ENCODE measurements around the gene LYPD6.

DNA sequence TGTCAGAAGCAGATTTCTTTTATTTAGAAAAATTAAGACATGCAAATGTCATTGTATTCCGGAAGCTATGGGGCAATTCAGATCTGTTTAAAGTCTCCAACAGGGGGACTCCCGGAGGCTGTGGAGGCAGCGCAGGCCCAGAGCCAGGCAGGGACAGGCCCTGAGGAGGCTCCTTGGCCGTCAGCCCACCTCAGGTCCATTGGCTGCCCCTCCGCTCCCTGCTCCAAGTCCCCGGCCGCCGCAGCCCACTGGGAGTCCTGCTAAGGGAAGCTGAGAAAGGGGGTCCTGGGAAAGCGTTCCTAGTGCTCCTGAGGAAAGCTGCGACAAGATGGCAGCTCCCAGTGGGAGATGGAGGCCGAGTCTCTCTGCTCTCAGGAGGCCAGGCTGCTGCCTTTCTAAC, 20.0 kb upstream of the LYPD6 start:
- TF ChIP-seq, protein P1, sequence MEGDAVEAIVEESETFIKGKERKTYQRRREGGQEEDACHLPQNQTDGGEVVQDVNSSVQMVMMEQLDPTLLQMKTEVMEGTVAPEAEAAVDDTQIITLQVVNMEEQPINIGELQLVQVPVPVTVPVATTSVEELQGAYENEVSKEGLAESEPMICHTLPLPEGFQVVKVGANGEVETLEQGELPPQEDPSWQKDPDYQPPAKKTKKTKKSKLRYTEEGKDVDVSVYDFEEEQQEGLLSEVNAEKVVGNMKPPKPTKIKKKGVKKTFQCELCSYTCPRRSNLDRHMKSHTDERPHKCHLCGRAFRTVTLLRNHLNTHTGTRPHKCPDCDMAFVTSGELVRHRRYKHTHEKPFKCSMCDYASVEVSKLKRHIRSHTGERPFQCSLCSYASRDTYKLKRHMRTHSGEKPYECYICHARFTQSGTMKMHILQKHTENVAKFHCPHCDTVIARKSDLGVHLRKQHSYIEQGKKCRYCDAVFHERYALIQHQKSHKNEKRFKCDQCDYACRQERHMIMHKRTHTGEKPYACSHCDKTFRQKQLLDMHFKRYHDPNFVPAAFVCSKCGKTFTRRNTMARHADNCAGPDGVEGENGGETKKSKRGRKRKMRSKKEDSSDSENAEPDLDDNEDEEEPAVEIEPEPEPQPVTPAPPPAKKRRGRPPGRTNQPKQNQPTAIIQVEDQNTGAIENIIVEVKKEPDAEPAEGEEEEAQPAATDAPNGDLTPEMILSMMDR (IDR thresholded peaks at IDR 0.05): no peak
- TF ChIP-seq FOSL2 (IDR thresholded peaks at IDR 0.05; ENCODE audit: borderline replicate concordance, low read depth): no peak
- TF ChIP-seq, protein P2, sequence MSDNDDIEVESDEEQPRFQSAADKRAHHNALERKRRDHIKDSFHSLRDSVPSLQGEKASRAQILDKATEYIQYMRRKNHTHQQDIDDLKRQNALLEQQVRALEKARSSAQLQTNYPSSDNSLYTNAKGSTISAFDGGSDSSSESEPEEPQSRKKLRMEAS (IDR thresholded peaks at IDR 0.05; ENCODE audit: low read depth): no peak
- TF ChIP-seq RAD21 (IDR thresholded peaks at IDR 0.05; ENCODE audit: low read length): no peak
- no peak for TF ChIP-seq POLR2AphosphoS5 (IDR thresholded peaks at IDR 0.05; ENCODE audit: low read depth, low read length)
- TF ChIP-seq JUND (IDR thresholded peaks at IDR 0.05): no peak
- TF ChIP-seq TAF1 (IDR thresholded peaks at IDR 0.05; ENCODE audit: borderline replicate concordance, low read depth, low read length): no peak
- TF ChIP-seq, protein P3, sequence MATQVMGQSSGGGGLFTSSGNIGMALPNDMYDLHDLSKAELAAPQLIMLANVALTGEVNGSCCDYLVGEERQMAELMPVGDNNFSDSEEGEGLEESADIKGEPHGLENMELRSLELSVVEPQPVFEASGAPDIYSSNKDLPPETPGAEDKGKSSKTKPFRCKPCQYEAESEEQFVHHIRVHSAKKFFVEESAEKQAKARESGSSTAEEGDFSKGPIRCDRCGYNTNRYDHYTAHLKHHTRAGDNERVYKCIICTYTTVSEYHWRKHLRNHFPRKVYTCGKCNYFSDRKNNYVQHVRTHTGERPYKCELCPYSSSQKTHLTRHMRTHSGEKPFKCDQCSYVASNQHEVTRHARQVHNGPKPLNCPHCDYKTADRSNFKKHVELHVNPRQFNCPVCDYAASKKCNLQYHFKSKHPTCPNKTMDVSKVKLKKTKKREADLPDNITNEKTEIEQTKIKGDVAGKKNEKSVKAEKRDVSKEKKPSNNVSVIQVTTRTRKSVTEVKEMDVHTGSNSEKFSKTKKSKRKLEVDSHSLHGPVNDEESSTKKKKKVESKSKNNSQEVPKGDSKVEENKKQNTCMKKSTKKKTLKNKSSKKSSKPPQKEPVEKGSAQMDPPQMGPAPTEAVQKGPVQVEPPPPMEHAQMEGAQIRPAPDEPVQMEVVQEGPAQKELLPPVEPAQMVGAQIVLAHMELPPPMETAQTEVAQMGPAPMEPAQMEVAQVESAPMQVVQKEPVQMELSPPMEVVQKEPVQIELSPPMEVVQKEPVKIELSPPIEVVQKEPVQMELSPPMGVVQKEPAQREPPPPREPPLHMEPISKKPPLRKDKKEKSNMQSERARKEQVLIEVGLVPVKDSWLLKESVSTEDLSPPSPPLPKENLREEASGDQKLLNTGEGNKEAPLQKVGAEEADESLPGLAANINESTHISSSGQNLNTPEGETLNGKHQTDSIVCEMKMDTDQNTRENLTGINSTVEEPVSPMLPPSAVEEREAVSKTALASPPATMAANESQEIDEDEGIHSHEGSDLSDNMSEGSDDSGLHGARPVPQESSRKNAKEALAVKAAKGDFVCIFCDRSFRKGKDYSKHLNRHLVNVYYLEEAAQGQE (IDR thresholded peaks at IDR 0.05; ENCODE audit: low read depth, low read length): no peak
- TF ChIP-seq, protein P4, sequence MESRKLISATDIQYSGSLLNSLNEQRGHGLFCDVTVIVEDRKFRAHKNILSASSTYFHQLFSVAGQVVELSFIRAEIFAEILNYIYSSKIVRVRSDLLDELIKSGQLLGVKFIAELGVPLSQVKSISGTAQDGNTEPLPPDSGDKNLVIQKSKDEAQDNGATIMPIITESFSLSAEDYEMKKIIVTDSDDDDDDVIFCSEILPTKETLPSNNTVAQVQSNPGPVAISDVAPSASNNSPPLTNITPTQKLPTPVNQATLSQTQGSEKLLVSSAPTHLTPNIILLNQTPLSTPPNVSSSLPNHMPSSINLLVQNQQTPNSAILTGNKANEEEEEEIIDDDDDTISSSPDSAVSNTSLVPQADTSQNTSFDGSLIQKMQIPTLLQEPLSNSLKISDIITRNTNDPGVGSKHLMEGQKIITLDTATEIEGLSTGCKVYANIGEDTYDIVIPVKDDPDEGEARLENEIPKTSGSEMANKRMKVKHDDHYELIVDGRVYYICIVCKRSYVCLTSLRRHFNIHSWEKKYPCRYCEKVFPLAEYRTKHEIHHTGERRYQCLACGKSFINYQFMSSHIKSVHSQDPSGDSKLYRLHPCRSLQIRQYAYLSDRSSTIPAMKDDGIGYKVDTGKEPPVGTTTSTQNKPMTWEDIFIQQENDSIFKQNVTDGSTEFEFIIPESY (IDR thresholded peaks at IDR 0.05; ENCODE audit: borderline replicate concordance, low read depth): no peak
- TF ChIP-seq GATA2 (CRISPR knock-in tag; IDR thresholded peaks at IDR 0.05): no peak
- no peak for TF ChIP-seq EZH2phosphoT487 (IDR thresholded peaks at IDR 0.05; ENCODE audit: borderline replicate concordance, low read depth)
- no peak for TF ChIP-seq FOXJ3 (CRISPR knock-in tag; IDR thresholded peaks at IDR 0.05)
